H1 (cell line): ENCODE measurements around the gene CACNA1C. TPM values are rescaled to one million over a fixed set of nuclear protein-coding genes. Genes with fewer than 3 reads are reported as not detected.
A peak's percentile ranks its signal among the peaks of the same experiment; 100 is the strongest.

Source experiments
- CTCF ChIA-PET: fragments of 300-600 bp; sonication (Branson Sonifier 250); formaldehyde crosslinking; loops from one replicate; lab custom pipeline; 2021; ENCODE audit not compliant: partially characterized antibody; lab: Charles Lee
- POLR2A ChIA-PET: fragments of 300-600 bp; sonication (Branson Sonifier 250); formaldehyde crosslinking; loops from one replicate; lab custom pipeline; 2021; ENCODE audit warnings: inconsistent platforms; ENCODE audit not compliant: partially characterized antibody; lab: Charles Lee
- DNase-seq, 2 experiments: peaks; one replicate each; pipeline versions ENCODE4 v3.0.0 to v3.0.0-alpha.2; 2010 to 2022; ENCODE audit warnings: low spot score in 2 of 2, low read depth in 1 of 2, mixed read lengths in 1 of 2
- FAIRE-seq: peaks from 2 replicates; lab custom pipeline; 2011; peaks lifted over from hg19 to GRCh38; lab: Jason Lieb, UNC
- H2AFZ ChIP-seq: 2 replicates; pipeline ENCODE4 v1.8.1; 2012; ENCODE audit warnings: low read length, inconsistent platforms
- H2AK5ac ChIP-seq: 2 replicates; pipeline ENCODE4 v1.6.1; 2013; ENCODE audit warnings: low read depth, low read length
- H2BK120ac ChIP-seq: replicated peaks from 2 replicates; pipeline ENCODE3; 2013; ENCODE audit warnings: low read depth, low read length, inconsistent platforms
- H2BK12ac ChIP-seq: 2 replicates; pipeline ENCODE4 v1.6.1; 2013; ENCODE audit warnings: low read depth, low read length
- H2BK15ac ChIP-seq: 2 replicates; pipeline ENCODE4 v1.6.1; 2013; ENCODE audit warnings: low read length
- H2BK20ac ChIP-seq: 2 replicates; pipeline ENCODE4 v1.6.1; 2013; ENCODE audit warnings: low read length
- H2BK5ac ChIP-seq: 2 replicates; pipeline ENCODE4 v1.6.1; 2013; ENCODE audit warnings: low read depth, low read length
- H3K14ac ChIP-seq: 2 replicates; pipeline ENCODE4 v1.6.1; 2013; ENCODE audit warnings: inconsistent platforms; ENCODE audit not compliant: insufficient read length
- H3K18ac ChIP-seq: 2 replicates; pipeline ENCODE4 v1.6.1; 2013; ENCODE audit warnings: low read length; ENCODE audit errors: extremely low read depth
- H3K23ac ChIP-seq: 2 replicates; pipeline ENCODE4 v1.6.1; 2013; ENCODE audit warnings: inconsistent platforms; ENCODE audit not compliant: insufficient read length
- H3K23me2 ChIP-seq: 2 replicates; pipeline ENCODE4 v1.6.1; 2013; ENCODE audit warnings: low read depth, low read length
- H3K27ac ChIP-seq: 2 replicates; pipeline ENCODE4 v1.6.1; 2011; ENCODE audit warnings: low read depth, low read length, inconsistent platforms
- H3K27me3 ChIP-seq, 4 experiments: replicated peaks in 1 of 4; 1 replicate in 1 of 4; 2 replicates in 3 of 4; pipeline versions ENCODE4 v1.6.1 to v1.8.1; 2011 to 2013; ENCODE audit warnings: low read length in 3 of 4, mild to moderate bottlenecking in 3 of 4, inconsistent platforms in 2 of 4, mixed read lengths in 2 of 4, moderate library complexity in 1 of 4; ENCODE audit not compliant: control insufficient read depth in 3 of 4, insufficient read depth in 3 of 4; ENCODE audit errors: extremely low read depth in 1 of 4
- H3K36me3 ChIP-seq, 4 experiments: 2 replicates each; pipeline versions ENCODE4 v1.6.1 to v1.8.1; 2011 to 2013; ENCODE audit warnings: mild to moderate bottlenecking in 4 of 4, low read length in 3 of 4, moderate library complexity in 2 of 4, control low read depth in 1 of 4, inconsistent platforms in 1 of 4; ENCODE audit not compliant: insufficient read depth in 4 of 4, control insufficient read depth in 2 of 4
- H3K4ac ChIP-seq: replicated peaks from 2 replicates; pipeline ENCODE3; 2013; ENCODE audit warnings: low read length, low read depth, mixed read lengths, inconsistent platforms; ENCODE audit not compliant: insufficient read length
- H3K4me1 ChIP-seq, 4 experiments: replicated peaks in 1 of 4; 1 replicate in 1 of 4; 2 replicates in 3 of 4; pipeline versions ENCODE4 v1.6.1 to v1.8.1; 2011 to 2013; ENCODE audit warnings: low read length in 3 of 4, inconsistent platforms in 2 of 4, mixed read lengths in 1 of 4; ENCODE audit not compliant: insufficient read depth in 4 of 4, control insufficient read depth in 3 of 4
- H3K4me2 ChIP-seq, 2 experiments: 2 replicates each; pipeline versions ENCODE4 v1.6.1 to v1.8.1; 2011 to 2013; ENCODE audit warnings: low read depth in 2 of 2, low read length in 2 of 2, control low read depth in 1 of 2, inconsistent platforms in 1 of 2, mild to moderate bottlenecking in 1 of 2; ENCODE audit not compliant: insufficient read depth in 1 of 2
- H3K4me3 ChIP-seq, 4 experiments: fragments of 200-600, 300-600 bp in 1 of 4; sonication (generic), shearing (Covaris generic), sonication (Bioruptor Twin) in 1 of 4; 2 replicates each; pipeline versions ENCODE4 v1.5.1 to v1.8.1; 2011 to 2016; ENCODE audit warnings: low read length in 4 of 4, low read depth in 3 of 4, control low read depth in 2 of 4, inconsistent platforms in 2 of 4, mild to moderate bottlenecking in 2 of 4, mixed read lengths in 1 of 4, moderate library complexity in 1 of 4; ENCODE audit not compliant: insufficient read depth in 2 of 4; ENCODE audit errors: extremely low read depth in 1 of 4
- H3K56ac ChIP-seq: replicated peaks from 2 replicates; pipeline ENCODE3; 2013; ENCODE audit warnings: low read depth, mild to moderate bottlenecking, mixed read lengths, low read length, inconsistent platforms; ENCODE audit not compliant: insufficient read length
- H3K79me1 ChIP-seq: 2 replicates; pipeline ENCODE4 v1.6.1; 2013; ENCODE audit warnings: low read depth, low read length, control low read depth
- H3K79me2 ChIP-seq, 2 experiments: 2 replicates each; pipeline versions ENCODE4 v1.6.1 to v1.8.1; 2012 to 2013; ENCODE audit warnings: low read length in 2 of 2, mild to moderate bottlenecking in 2 of 2, inconsistent platforms in 1 of 2; ENCODE audit not compliant: insufficient read depth in 2 of 2, control insufficient read depth in 1 of 2
- H3K9ac ChIP-seq, 4 experiments: replicated peaks in 1 of 4; 1 replicate in 1 of 4; 2 replicates in 3 of 4; pipeline versions ENCODE4 v1.6.1 to v1.8.1; 2011 to 2013; ENCODE audit warnings: low read depth in 3 of 4, low read length in 3 of 4, control low read depth in 2 of 4, mild to moderate bottlenecking in 2 of 4, moderate library complexity in 2 of 4, inconsistent platforms in 1 of 4; ENCODE audit errors: extremely low read depth in 1 of 4
- H3K9me3 ChIP-seq, 2 experiments: 2 replicates each; pipeline versions ENCODE4 v1.6.1 to v1.8.1; 2012 to 2013; ENCODE audit warnings: mild to moderate bottlenecking in 2 of 2, moderate library complexity in 2 of 2, control low read depth in 1 of 2, inconsistent platforms in 1 of 2, low read depth in 1 of 2, low read length in 1 of 2, mixed read lengths in 1 of 2; ENCODE audit not compliant: insufficient read depth in 2 of 2
- H4K20me1 ChIP-seq, 2 experiments: replicated peaks in 1 of 2; 2 replicates each; pipeline versions ENCODE3 to v1.8.1; 2011 to 2013; ENCODE audit warnings: inconsistent platforms in 2 of 2, low read length in 2 of 2, mild to moderate bottlenecking in 1 of 2; ENCODE audit not compliant: insufficient read depth in 2 of 2, control insufficient read depth in 1 of 2
- H4K5ac ChIP-seq: 2 replicates; pipeline ENCODE4 v1.6.1; 2013; ENCODE audit warnings: low read length, low read depth, mixed read lengths, inconsistent platforms; ENCODE audit not compliant: insufficient read length
- H4K8ac ChIP-seq: 2 replicates; pipeline ENCODE4 v1.8.0; 2013; ENCODE audit warnings: mild to moderate bottlenecking, moderate library complexity, low read length, inconsistent platforms; ENCODE audit not compliant: insufficient read depth; ENCODE audit errors: extremely low read depth
- H4K91ac ChIP-seq: replicated peaks from 2 replicates; pipeline ENCODE3; 2013; ENCODE audit warnings: low read length, mixed read lengths, inconsistent platforms; ENCODE audit not compliant: insufficient read length
- BCL11A ChIP-seq, 2 experiments: IDR thresholded peaks; one replicate each; pipeline ENCODE4 v1.6.1; 2011; ENCODE audit warnings: low read depth in 2 of 2, low read length in 2 of 2, mild to moderate bottlenecking in 2 of 2
- CBX5 ChIP-seq: fragments of 300-800, 300-1000 bp; sonication (generic); IDR thresholded peaks from 2 replicates; pipeline ENCODE4 v1.7.1; 2016; ENCODE audit warnings: antibody characterized with exemption, low read length, low read depth
- CHD1 ChIP-seq: IDR thresholded peaks from 2 replicates; pipeline ENCODE4 v1.6.1; 2012; ENCODE audit warnings: low read depth, low read length, improper control_type of control experiment
- EGR1 ChIP-seq: IDR thresholded peaks from 2 replicates; pipeline ENCODE4 v1.6.1; 2011; ENCODE audit warnings: low read depth, low read length, borderline replicate concordance
- POU5F1 ChIP-seq: IDR thresholded peaks from 2 replicates; pipeline ENCODE4 v1.6.1; 2011; ENCODE audit warnings: low read depth, mild to moderate bottlenecking, low read length, moderate library complexity
- RAD21 ChIP-seq, 2 experiments: IDR thresholded peaks in 1 of 2; conservative IDR thresholded peaks in 1 of 2; 2 replicates each; pipeline ENCODE4 v1.6.1; 2011; ENCODE audit warnings: low read depth in 2 of 2, low read length in 2 of 2, improper control_type of control experiment in 1 of 2, inconsistent platforms in 1 of 2, mild to moderate bottlenecking in 1 of 2, moderate library complexity in 1 of 2
- RFX5 ChIP-seq: IDR thresholded peaks from 2 replicates; pipeline ENCODE4 v1.6.1; 2011; ENCODE audit warnings: low read depth, low read length, improper control_type of control experiment, borderline replicate concordance
- WGBS, 2 experiments: shearing (Covaris generic) in 1 of 2; methylation state at CpG; one replicate each; pipeline versions ENCODE4 v1.1.6 to v1.1.7; 2013 to 2015; ENCODE audit warnings: low lambda C conversion rate in 2 of 2, mixed read lengths in 2 of 2, inconsistent platforms in 1 of 2, low coverage in 1 of 2, missing lambda C conversion rate in 1 of 2; ENCODE audit not compliant: insufficient replicate concordance in 2 of 2, insufficient coverage in 1 of 2, insufficient read length in 1 of 2; ENCODE audit errors: extremely low coverage in 1 of 2, missing lambda C conversion rate in 1 of 2; 5-methylcytosine and 5-hydroxymethylcytosine counted together
- polyA plus RNA-seq, 7 experiments: library from polyadenylated mRNA; depleted of rRNA in 3 of 7; stranded (reverse) in 5 of 7; unstranded in 2 of 7; fragments of >200 nt in 5 of 7; fragments of 200-250 nt in 2 of 7; gene quantifications; 1 replicate in 5 of 7; 2 replicates in 1 of 7; 4 replicates in 1 of 7; pipeline versions ENCODE4 v1.2.1 to v1.2.3, GENCODE V29; 2011 to 2013; ENCODE audit warnings: missing spikeins in 2 of 7, mixed read lengths in 2 of 7
- total RNA-seq: library from RNA; stranded (reverse); fragmentation: NEBNext Ultra II Directional; extraction: Animal tissue kit (Norgen Biotek cat#: 25700); gene quantifications from 2 replicates; pipeline ENCODE4 v1.2.1, GENCODE V29; 2021
- TF ChIP-seq, protein P1 (sequence below), 3 experiments: IDR thresholded peaks; 1 replicate in 2 of 3; 2 replicates in 1 of 3; pipeline versions ENCODE4 v1.5.1 to v1.6.1; 2011; ENCODE audit warnings: low read length in 3 of 3, mild to moderate bottlenecking in 3 of 3, inconsistent platforms in 2 of 3, low read depth in 1 of 3, moderate library complexity in 1 of 3; ENCODE audit not compliant: insufficient read depth in 1 of 3; ENCODE audit errors: control extremely low read depth in 1 of 3
- TF ChIP-seq, protein P2 (sequence below): IDR thresholded peaks from 2 replicates; pipeline ENCODE4 v1.6.1; 2012; ENCODE audit warnings: inconsistent platforms

Gene CACNA1C
- total and polyA plus RNA-seq, 2 of the 8 experiments (the other 6 are each of a cell fraction or from before 2014, with no cell fraction given), result 1.3 TPM

DNA sequence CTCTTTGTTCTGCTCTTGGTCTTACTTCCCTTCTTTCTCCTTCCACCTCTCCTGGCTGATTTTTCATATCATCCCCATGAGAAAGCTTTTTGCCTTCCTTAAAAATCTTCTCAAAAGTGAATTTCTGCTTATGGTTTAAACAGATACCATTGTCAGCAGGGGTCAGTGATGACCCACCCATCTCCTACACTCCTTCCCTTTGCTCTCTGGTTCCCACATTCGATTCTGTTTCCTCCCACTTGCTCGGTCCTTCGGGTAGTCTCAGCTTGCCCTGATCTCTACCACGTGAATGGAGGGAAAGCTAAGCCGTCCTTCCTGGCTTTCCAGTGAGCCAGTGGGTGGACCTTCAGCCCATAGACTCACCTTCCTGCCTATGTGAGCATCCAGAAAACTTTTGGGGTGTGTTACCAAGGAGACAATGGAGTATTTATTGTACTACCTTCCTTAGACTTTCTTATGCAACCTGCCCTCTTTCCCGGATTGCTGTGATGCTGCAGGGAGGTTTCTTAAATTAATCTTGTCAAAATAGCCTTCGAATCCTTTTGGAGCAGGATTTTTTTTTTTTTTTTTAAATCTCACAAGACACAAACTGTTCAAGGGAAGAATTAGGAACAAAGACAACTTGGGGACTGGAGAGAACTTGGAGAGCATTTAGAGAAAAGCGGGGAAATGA, 306.3 kb downstream of the CACNA1C start:
- H3K36me3 ChIP-seq, result no peaks in the 10 kb centered on the region
- no peak overlapping the region for H2BK12ac ChIP-seq
- no peak for DNase-seq
- H3K79me2 ChIP-seq, result no peaks in the 10 kb centered on the region
- no peak overlapping the region for H4K91ac ChIP-seq
- no peak overlapping the region for H3K23ac ChIP-seq
- H3K4me1 ChIP-seq, result peaks cover 0 to under 1% (median 0%) of the 10 kb centered on the region in 4 experiments; a peak in 1 of 7 replicates
- no peaks in the 10 kb centered on the region for H3K9me3 ChIP-seq
- H2AK5ac ChIP-seq, result 0 out of 2 replicates have a peak overlapping the region, but pooled peaks have one; percentile 26
- H3K4ac ChIP-seq, result no peak overlapping the region
- H2BK20ac ChIP-seq, result 0 out of 2 replicates have a peak overlapping the region, but pooled peaks have one; percentile 1
- no peak overlapping the region for H3K4me2 ChIP-seq
- H4K5ac ChIP-seq, result no peak overlapping the region
- no peak overlapping the region for H4K8ac ChIP-seq
- WGBS, 2 experiments, result 86 to 100% methylated on average over 1 to 8 of the region's 8 CpGs
- H3K4me3 ChIP-seq, result no peak overlapping the region
- H3K27ac ChIP-seq, result no peak overlapping the region
- H3K56ac ChIP-seq, result no peak overlapping the region
- H3K14ac ChIP-seq, result no peak overlapping the region
- no peak for FAIRE-seq
- ChIA-PET CTCF (interaction anchor here (0.6 to 4.1 kb wide), 5 partner anchors 13 to 320 kb away, joined by 3 to 30 read pairs (median 5); no protein-coding TSS in a partner anchor), POLR2A (no interaction called here)
- no peak overlapping the region for H3K9ac ChIP-seq
- no peaks in the 10 kb centered on the region for H4K20me1 ChIP-seq
- H2BK15ac ChIP-seq, result no peak overlapping the region
- H3K79me1 ChIP-seq, result no peaks in the 10 kb centered on the region
- H2BK5ac ChIP-seq, result no peak overlapping the region
- H2BK120ac ChIP-seq, result no peak overlapping the region
- no peak overlapping the region; the same call in 1 of the 2 replicates for H3K18ac ChIP-seq
- 0 out of 2 replicates have a peak, but pooled peaks cover 2% of the 10 kb centered on the region for H3K23me2 ChIP-seq
- no peaks in the 10 kb centered on the region for H3K27me3 ChIP-seq
- no peak for TF ChIP-seq CHD1
- no peak for TF ChIP-seq POU5F1
- peak; percentile 18 to 23; a peak in 3 of 4 replicates for TF ChIP-seq RAD21 (IDR thresholded peaks at IDR 0.05 in 1 of 2, conservative IDR thresholded peaks at IDR 0.05 in 1 of 2; ENCODE audit: low read depth in 2 of 2, low read length in 2 of 2)
- no peak for TF ChIP-seq RFX5
- no peak for TF ChIP-seq BCL11A (IDR thresholded peaks at IDR 0.05; ENCODE audit: low read depth in 2 of 2, low read length in 2 of 2)
- TF ChIP-seq, protein P1, sequence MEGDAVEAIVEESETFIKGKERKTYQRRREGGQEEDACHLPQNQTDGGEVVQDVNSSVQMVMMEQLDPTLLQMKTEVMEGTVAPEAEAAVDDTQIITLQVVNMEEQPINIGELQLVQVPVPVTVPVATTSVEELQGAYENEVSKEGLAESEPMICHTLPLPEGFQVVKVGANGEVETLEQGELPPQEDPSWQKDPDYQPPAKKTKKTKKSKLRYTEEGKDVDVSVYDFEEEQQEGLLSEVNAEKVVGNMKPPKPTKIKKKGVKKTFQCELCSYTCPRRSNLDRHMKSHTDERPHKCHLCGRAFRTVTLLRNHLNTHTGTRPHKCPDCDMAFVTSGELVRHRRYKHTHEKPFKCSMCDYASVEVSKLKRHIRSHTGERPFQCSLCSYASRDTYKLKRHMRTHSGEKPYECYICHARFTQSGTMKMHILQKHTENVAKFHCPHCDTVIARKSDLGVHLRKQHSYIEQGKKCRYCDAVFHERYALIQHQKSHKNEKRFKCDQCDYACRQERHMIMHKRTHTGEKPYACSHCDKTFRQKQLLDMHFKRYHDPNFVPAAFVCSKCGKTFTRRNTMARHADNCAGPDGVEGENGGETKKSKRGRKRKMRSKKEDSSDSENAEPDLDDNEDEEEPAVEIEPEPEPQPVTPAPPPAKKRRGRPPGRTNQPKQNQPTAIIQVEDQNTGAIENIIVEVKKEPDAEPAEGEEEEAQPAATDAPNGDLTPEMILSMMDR (IDR thresholded peaks at IDR 0.05; ENCODE audit: control extremely low read depth in 1 of 3, insufficient read depth in 1 of 3, low read depth in 1 of 3, low read length in 3 of 3), result peak in 1 of 3 experiments; percentile 16; a peak in 1 of 4 replicates
- TF ChIP-seq CBX5, result no peak
- TF ChIP-seq EGR1, result no peak
- TF ChIP-seq, protein P2, sequence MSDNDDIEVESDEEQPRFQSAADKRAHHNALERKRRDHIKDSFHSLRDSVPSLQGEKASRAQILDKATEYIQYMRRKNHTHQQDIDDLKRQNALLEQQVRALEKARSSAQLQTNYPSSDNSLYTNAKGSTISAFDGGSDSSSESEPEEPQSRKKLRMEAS, result no peak
- H2AFZ ChIP-seq, result no peak overlapping the region
